Measurements from ENCODE around the gene GPR146. TPM values are rescaled to one million over a fixed set of nuclear protein-coding genes. Genes with fewer than 3 reads are reported as not detected.

GPR146 gene
- total and polyA plus RNA-seq, 2 donors (not counting 1 experiment from before 2014, with no cell fraction given) = 2.2 to 3.3 TPM

DNA sequence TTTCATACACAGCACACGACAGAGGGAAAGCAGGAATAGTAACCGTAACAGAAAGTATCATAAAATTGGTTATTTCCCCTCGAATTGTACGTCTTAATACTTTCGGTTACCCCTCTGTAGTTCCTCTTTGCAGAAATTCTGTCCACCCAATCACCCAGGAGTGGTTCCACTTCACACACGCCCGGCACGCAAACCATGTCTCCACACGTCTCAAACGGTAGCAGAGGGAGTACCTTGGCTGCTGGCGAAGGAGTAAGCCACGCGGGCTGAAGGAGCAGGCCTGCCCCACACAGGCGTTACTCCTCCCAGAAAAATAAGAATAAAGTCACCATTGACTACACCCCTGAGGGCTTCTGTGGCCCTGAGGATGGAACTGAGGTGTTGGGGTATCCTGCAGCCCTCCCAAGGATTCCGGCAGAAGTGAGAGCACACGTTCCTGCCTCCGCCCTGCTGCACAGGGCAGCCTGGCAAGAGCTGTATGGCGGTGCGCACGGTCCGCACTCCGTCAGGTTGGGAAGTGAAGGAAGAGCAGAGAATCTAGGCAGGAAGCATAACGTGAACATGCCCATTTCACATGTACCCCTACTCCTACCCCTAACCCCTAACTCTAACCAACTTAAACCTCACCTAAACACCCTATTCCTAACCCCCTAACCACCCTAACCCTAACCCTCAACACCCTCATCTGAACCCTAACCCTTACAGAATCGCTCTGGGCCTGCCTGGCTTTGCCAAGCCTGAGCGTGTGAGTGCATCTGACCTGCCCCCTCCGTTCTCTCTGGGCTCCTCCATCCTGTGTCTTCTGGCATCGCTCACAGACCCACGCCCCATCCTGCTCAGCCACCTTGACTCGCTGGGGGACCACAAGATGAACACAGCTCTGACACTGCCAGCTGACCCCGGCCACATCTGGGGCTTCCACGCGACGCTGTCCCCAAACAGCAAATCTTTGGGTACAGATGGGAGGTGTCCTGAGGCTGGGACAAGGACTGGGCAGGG, 18.2 kb downstream of the GPR146 start:
- H3K9me3 ChIP-seq (ENCODE audit: control insufficient read depth, insufficient read depth, low read depth, low read length) = no peaks in the 10 kb centered on the region
- no peak overlapping the region for H3K9ac ChIP-seq (ENCODE audit: insufficient read depth, low read length)
- no peak overlapping the region for H3K4me3 ChIP-seq (replicated peaks in 1 of 4; ENCODE audit: control extremely low read depth in 1 of 4, insufficient read depth in 1 of 4, low read depth in 3 of 4, low read length in 4 of 4)
- no peaks in the 10 kb centered on the region for H4K20me1 ChIP-seq (ENCODE audit: control insufficient read depth, extremely low read depth, insufficient read depth, low read length)
- no peak for DNase-seq (ENCODE audit: low read depth in 2 of 2)
- TF ChIP-seq, protein P1, sequence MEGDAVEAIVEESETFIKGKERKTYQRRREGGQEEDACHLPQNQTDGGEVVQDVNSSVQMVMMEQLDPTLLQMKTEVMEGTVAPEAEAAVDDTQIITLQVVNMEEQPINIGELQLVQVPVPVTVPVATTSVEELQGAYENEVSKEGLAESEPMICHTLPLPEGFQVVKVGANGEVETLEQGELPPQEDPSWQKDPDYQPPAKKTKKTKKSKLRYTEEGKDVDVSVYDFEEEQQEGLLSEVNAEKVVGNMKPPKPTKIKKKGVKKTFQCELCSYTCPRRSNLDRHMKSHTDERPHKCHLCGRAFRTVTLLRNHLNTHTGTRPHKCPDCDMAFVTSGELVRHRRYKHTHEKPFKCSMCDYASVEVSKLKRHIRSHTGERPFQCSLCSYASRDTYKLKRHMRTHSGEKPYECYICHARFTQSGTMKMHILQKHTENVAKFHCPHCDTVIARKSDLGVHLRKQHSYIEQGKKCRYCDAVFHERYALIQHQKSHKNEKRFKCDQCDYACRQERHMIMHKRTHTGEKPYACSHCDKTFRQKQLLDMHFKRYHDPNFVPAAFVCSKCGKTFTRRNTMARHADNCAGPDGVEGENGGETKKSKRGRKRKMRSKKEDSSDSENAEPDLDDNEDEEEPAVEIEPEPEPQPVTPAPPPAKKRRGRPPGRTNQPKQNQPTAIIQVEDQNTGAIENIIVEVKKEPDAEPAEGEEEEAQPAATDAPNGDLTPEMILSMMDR (conservative IDR thresholded peaks at IDR 0.05 in 1 of 2, IDR thresholded peaks at IDR 0.05 in 1 of 2; ENCODE audit: low read depth in 1 of 2, low read length in 2 of 2) = no peak
- no peak for TF ChIP-seq EZH2 (IDR thresholded peaks at IDR 0.05; ENCODE audit: low read length, missing control alignments)
- no peak overlapping the region for H3K27ac ChIP-seq (ENCODE audit: insufficient read depth, low read length)
- no peak overlapping the region for H3K4me2 ChIP-seq (ENCODE audit: extremely low read depth, insufficient read depth, low read length)
- no peak overlapping the region for H2AFZ ChIP-seq (ENCODE audit: low read length)
- peaks cover 1% of the 10 kb centered on the region for H3K36me3 ChIP-seq (ENCODE audit: control insufficient read depth, insufficient read depth, low read length)
- H3K79me2 ChIP-seq (ENCODE audit: control insufficient read depth, insufficient read depth, low read length) = no peaks in the 10 kb centered on the region
- no peaks in the 10 kb centered on the region for H3K4me1 ChIP-seq (ENCODE audit: control insufficient read depth, extremely low read depth, insufficient read depth, low read length)
- no peaks in the 10 kb centered on the region for H3K27me3 ChIP-seq (ENCODE audit: control insufficient read depth, insufficient read depth, low read length)

DNA sequence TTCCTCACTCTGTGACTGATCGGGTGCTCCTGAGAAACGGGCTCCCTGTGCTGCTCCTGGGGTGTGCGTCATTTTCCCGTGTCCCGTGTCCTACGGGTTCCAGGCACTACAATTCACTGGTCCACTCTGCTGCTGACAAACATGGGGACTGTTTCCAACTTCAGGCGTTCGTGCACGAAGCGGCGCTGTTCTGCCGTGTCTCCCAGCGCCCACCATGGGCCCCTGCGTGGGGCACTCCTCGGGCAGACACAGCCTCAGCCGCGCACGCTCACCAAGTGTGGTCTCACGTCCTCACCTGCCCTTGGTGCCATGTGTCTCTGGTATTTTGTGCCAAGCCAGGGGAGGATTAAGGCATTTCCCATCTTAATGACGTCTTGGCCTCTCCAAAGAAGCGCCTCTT, 19.0 kb downstream of the GPR146 start:
- H3K9me3 ChIP-seq (ENCODE audit: control insufficient read depth, insufficient read depth, low read depth, low read length) = no peaks in the 10 kb centered on the region
- H3K9ac ChIP-seq (ENCODE audit: insufficient read depth, low read length) = no peak overlapping the region
- H3K27ac ChIP-seq (ENCODE audit: insufficient read depth, low read length) = no peak overlapping the region
- H3K36me3 ChIP-seq (ENCODE audit: control insufficient read depth, insufficient read depth, low read length) = no peaks in the 10 kb centered on the region
- H2AFZ ChIP-seq (ENCODE audit: low read length) = no peak overlapping the region
- H3K4me2 ChIP-seq (ENCODE audit: extremely low read depth, insufficient read depth, low read length) = no peak overlapping the region
- H4K20me1 ChIP-seq (ENCODE audit: control insufficient read depth, extremely low read depth, insufficient read depth, low read length) = no peaks in the 10 kb centered on the region
- DNase-seq (ENCODE audit: low read depth in 2 of 2) = no peak
- H3K4me1 ChIP-seq (ENCODE audit: control insufficient read depth, extremely low read depth, insufficient read depth, low read length) = no peaks in the 10 kb centered on the region
- no peaks in the 10 kb centered on the region for H3K27me3 ChIP-seq (ENCODE audit: control insufficient read depth, insufficient read depth, low read length)
- TF ChIP-seq EZH2 (IDR thresholded peaks at IDR 0.05; ENCODE audit: low read length, missing control alignments) = no peak
- TF ChIP-seq, protein P1 (conservative IDR thresholded peaks at IDR 0.05 in 1 of 2, IDR thresholded peaks at IDR 0.05 in 1 of 2; ENCODE audit: low read depth in 1 of 2, low read length in 2 of 2) = no peak
- no peaks in the 10 kb centered on the region for H3K79me2 ChIP-seq (ENCODE audit: control insufficient read depth, insufficient read depth, low read length)
- no peak overlapping the region for H3K4me3 ChIP-seq (replicated peaks in 1 of 4; ENCODE audit: control extremely low read depth in 1 of 4, insufficient read depth in 1 of 4, low read depth in 3 of 4, low read length in 4 of 4)

DNA sequence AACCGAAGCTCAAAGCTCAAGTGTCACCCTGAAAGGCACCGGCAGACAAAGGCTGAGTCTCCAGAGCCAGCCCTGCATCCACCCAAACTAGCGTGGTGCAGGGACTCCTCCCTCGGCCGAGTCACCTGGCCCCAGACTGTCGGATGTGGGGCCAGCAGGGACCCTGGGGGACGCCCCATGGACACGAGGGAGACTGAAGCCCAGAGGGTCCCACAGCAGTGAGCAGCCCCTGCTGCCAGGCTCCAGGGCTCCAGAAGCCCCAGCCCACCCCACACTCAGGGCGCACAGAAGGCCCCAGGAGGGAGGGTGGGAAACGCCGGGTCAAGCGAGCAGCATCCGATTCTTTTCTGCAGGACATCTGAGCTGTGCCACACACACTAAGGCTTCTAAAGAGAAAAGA, 20.2 kb downstream of the GPR146 start:
- Histone ChIP-seq H3K4me1 (ENCODE audit: control insufficient read depth, extremely low read depth, insufficient read depth, low read length) (no peaks in the 10 kb centered on the region), H3K9ac (ENCODE audit: insufficient read depth, low read length) (no peak overlapping the region), H3K27ac (ENCODE audit: insufficient read depth, low read length) (no peak overlapping the region), H3K27me3 (ENCODE audit: control insufficient read depth, insufficient read depth, low read length) (no peaks in the 10 kb centered on the region), H3K79me2 (ENCODE audit: control insufficient read depth, insufficient read depth, low read length) (no peaks in the 10 kb centered on the region), H2AFZ (ENCODE audit: low read length) (no peak overlapping the region), H3K4me2 (ENCODE audit: extremely low read depth, insufficient read depth, low read length) (no peak overlapping the region), H4K20me1 (ENCODE audit: control insufficient read depth, extremely low read depth, insufficient read depth, low read length) (no peaks in the 10 kb centered on the region), H3K4me3 (replicated peaks in 1 of 4; ENCODE audit: control extremely low read depth in 1 of 4, insufficient read depth in 1 of 4, low read depth in 3 of 4, low read length in 4 of 4) (no peak overlapping the region), H3K36me3 (ENCODE audit: control insufficient read depth, insufficient read depth, low read length) (no peaks in the 10 kb centered on the region), H3K9me3 (ENCODE audit: control insufficient read depth, insufficient read depth, low read depth, low read length) (no peaks in the 10 kb centered on the region)
- DNase-seq (ENCODE audit: low read depth in 2 of 2) = no peak
- no peak for TF ChIP-seq EZH2 (IDR thresholded peaks at IDR 0.05; ENCODE audit: low read length, missing control alignments)
- TF ChIP-seq, protein P1 (conservative IDR thresholded peaks at IDR 0.05 in 1 of 2, IDR thresholded peaks at IDR 0.05 in 1 of 2; ENCODE audit: low read depth in 1 of 2, low read length in 2 of 2) = no peak
